ENCODE results near the gene LYRM2. TPM values are rescaled to one million over a fixed set of nuclear protein-coding genes. Genes with fewer than 3 reads are reported as not detected.
A peak's percentile ranks its signal among the peaks of the same experiment; 100 is the strongest.

LYRM2 gene
- total RNA-seq, 1 donor from 2014 or later = 19.3 TPM

DNA sequence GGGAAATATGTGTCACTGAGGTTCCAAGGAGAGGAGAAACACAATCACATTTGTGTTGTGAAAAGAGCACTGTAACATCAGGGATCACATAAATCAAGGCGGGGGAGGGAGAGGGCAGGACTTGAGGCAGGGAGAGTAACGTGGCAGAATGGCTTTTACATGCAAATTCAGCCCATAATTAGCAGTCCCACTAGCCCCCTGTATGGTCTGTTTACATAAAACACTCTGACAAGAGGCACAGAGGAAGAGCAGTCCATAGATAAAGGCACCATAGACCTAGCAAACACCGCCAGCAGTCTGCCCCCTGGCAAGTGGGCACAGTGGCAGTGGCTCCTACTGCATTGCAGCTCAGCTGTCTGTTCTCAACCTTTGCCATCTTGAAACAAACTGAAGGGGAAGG is 82.7 kb downstream of the LYRM2 start:
- no peak for DNase-seq (ENCODE audit: low spot score)

- peak; percentile 90 for DNase-seq (ENCODE audit: low spot score)
Measured at GRCh38 chr6:89555031-89555430, 83.5 kb downstream of the LYRM2 start.

- no peak for DNase-seq (ENCODE audit: low spot score)
Measured at GRCh38 chr6:89554106-89554505, 84.4 kb downstream of the LYRM2 start.

DNA sequence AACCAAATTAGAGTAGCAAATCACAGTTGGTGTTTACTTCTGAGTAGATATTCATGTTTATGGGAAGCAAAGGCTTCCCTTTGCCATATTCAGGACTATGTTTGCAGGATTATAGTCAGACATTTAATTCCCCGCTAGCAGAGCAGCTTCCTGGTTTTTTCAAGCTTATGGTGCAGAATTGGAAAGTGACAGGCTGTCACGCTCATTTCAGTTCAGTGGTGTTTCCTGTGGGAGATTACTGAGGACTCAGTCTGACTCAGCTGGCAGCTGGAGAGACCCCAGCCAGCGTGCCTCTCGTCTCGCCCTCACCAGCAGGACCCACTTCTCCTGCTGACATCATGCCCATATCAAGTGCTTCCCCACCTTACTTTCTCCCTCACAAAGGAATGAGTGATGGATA is 85.1 kb downstream of the LYRM2 start:
- no peak for DNase-seq (ENCODE audit: low spot score)

- no peak for DNase-seq (ENCODE audit: low spot score)
Measured at GRCh38 chr6:89547281-89547680, 91.3 kb downstream of the LYRM2 start.

DNA sequence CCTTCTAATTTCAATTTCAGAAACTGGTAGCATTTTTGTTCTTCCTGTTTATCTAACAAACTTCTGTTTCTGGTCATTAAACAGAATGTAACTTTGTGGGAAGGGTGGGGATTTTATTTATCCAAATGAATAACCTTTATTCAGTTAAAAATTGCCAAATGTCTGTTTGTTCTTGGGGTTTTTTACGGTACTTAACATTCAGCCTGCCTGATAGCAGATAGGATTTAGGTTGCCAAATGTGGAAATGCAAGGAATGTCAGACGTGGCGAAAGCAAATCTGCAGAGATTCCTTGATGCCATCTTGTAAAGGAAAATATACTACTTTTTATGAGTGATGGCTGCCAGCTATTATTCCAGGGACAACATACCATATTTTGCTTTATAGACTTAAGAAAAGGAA is 95.7 kb downstream of the LYRM2 start:
- peak; percentile 75 for DNase-seq (ENCODE audit: low spot score)

GRCh38 chr6:89542081-89542857 is 96.3 kb downstream of the LYRM2 start:
- no peak for DNase-seq (ENCODE audit: low spot score)

DNA sequence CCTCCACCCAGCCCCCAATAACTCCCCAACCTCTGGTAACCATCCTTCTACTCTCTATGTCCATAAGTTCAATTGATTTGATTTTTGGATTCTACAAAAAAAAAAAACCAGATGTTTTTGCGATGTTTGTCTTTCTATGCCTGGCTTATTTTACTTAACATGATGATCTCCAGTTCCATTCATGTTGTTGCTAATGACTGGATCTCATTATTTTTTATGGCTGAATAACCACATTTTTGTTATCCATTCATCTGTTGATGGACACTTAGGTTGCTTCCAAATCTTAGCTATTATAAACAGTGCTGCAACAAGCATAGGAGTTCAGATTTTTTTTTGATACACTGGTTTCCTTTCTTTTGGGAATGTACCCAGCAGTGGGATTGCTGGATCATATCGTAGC is 98.8 kb downstream of the LYRM2 start:
- no peak for DNase-seq (ENCODE audit: low spot score)

DNA sequence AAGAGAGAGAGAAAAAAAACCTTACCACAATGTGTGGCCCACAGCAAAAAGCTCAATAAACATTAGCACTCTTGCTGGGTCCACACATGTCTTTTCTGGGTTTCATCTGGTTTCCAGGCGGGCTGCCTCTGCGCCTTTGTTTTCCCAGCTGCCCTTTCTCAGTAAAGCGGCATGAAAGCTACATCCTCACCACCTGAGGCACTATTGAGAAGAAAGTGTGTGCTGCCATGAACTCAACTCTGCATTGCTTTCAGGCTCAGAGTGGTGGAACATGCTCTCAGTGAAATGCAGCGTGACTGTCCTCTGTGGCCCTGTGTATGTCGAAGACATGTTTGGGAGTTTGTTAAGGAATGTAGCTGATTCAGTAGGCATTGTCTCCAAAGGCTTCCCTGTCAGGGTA is 102.3 kb downstream of the LYRM2 start:
- DNase-seq (ENCODE audit: low spot score) = no peak

DNA sequence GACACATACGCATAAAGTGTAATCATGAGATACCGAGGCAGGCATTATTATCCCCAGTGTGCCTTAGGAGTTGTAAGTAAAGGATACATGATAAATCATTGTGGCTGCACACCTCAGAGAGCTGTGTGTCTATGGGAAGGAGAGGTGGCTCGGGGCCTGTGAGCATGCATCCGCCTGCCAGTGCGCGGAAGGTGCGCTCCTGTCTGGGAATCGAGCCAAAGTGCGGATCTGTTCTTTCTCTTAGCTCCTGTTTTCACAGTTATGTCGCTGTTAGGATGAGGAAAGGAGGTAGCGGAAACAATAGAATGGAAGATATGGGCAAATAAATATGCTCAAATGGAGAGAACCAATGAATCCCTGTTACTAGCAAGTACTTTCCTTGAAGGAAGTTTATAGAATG is 107.6 kb downstream of the LYRM2 start:
- DNase-seq (ENCODE audit: low spot score) = no peak

DNA sequence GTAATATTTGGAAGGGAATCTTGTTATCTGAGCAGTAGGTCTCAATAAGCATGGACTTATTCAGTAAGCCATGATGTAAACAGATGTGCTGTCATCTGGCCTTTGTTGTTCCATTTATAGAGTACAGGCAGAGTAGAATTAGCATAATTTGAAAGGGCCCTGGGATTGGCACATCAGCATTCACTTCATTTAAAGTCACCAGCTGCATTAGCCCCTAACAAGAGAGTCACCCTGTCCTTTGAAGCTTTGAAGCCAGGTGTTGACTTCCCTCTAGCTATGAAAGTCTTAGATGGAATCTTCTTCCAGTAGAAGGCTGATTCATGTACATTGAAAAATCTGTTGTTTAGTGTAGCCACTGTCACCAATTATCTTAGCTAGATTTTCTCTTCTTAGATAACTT is 109.7 kb downstream of the LYRM2 start:
- no peak for DNase-seq (ENCODE audit: low spot score)

DNA sequence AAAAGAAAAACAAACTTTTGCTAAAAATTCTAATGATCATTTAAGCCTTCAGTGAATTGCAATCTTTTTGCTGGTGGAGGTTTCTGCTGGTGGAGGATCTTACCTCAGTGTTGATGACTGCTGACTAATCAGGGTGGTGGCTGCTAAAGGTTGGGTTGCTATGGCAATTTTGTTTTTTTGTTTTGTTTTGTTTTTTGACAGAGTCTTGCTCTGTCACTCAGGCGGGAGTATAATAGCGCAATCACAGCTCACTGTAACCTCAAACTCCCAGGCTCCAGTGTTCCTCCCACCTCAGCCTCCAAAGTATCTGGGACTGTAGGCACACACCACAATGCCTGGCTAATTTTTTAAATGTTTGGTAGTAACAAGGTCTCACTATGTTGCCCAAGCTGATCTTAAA is 110.9 kb downstream of the LYRM2 start:
- DNase-seq (ENCODE audit: low spot score) = no peak

DNA sequence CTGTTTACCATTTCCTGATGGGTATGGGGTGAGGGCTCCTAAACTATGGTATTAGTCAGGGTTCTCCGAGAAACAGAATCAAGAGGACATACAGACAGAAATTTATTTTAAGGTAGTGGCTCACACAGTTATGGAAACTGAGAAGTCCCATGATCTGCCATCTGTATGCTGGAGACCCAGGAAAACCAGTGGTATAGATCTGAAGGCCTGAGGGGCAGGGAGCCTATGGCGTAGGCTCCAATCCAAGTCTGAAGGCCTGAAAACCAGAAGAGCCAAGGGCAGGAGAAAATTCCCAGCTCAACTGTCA is 112.0 kb downstream of the LYRM2 start:
- no peak for DNase-seq (ENCODE audit: low spot score)

- DNase-seq (ENCODE audit: low spot score) = peak; percentile 43
Measured at GRCh38 chr6:89525786-89526562, 112.6 kb downstream of the LYRM2 start.

DNA sequence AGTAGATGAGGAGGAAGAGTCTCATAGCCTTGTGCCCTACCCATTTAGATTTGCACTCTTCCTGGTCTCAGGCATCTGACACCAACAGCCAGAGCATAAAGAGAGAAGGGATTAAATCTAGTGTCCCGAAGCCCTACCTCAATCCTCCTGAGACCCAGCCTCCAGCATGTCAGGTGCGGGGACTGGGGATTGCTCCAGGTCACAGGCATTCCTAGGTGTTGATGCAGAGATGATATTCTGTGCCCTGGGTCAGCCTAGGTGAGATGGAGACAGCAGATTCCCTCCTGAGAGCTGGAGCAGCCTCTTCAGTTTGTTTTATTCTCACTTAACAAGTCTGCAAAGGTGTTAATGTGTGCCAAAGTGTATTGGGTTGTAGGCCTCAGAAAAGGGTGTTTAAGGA is 115.8 kb downstream of the LYRM2 start:
- no peak for DNase-seq (ENCODE audit: low spot score)

DNA sequence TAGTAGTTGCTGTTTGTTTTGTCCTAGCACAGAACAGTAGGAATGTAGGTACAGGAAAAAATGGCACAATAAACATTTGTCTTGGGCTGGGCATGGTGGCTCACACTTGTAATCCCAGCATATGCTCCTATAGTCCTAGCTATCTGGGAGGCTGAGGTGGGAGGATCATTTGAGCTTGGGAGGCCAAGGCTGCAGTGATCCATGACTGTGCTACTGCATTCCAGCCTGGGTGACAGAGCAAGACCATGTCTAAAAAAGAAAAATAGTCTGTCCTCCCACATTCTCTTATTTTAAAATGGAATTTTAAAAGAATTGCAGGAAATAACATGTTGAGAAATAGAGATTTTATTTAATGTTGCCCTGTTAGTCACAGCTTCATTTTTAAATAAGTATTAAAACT is 117.8 kb downstream of the LYRM2 start:
- no peak for DNase-seq (ENCODE audit: low spot score)

- no peak for DNase-seq (ENCODE audit: low spot score)
Measured at GRCh38 chr6:89518352-89519055, 120.0 kb downstream of the LYRM2 start.

Other genes starting within 250 kb of the LYRM2 start
- 9.6 TPM for gene RRAGD, start 226.5 kb downstream of the LYRM2 start, total RNA-seq (ENCODE audit: insufficient read depth, low replicate concordance)
- gene ANKRD6, start 205.6 kb downstream of the LYRM2 start, total RNA-seq (ENCODE audit: insufficient read depth, low replicate concordance) = 52.7 TPM
- gene MDN1, start 181.0 kb upstream of the LYRM2 start, total RNA-seq (ENCODE audit: insufficient read depth, low replicate concordance) = 29.4 TPM
- 21.2 TPM for gene CASP8AP2, start 191.1 kb upstream of the LYRM2 start, total RNA-seq (ENCODE audit: insufficient read depth, low replicate concordance)

Data from umbilical cord (tissue), 2 donors.